ENCODE data around the gene ABCC1. TPM values are rescaled to one million over a fixed set of nuclear protein-coding genes. Genes with fewer than 3 reads are reported as not detected.

The ABCC1 gene
- total RNA-seq, 1 donor from 2014 or later: 21.8 TPM

- Mint-ChIP-seq H3K4me3 (ENCODE audit: unreplicated experiment) (no peak overlapping the region), H3K27me3 (ENCODE audit: unreplicated experiment) (peaks cover 11% of the 10 kb centered on the region), H3K36me3 (ENCODE audit: low read depth, unreplicated experiment) (peaks cover 10% of the 10 kb centered on the region), H3K4me1 (ENCODE audit: unreplicated experiment) (peaks cover 6% of the 10 kb centered on the region), H3K27ac (ENCODE audit: unreplicated experiment) (no peak overlapping the region), H3K9me3 (ENCODE audit: unreplicated experiment) (no peaks in the 10 kb centered on the region)
- no peak for TF ChIP-seq CTCF (IDR thresholded peaks at IDR 0.05; ENCODE audit: unreplicated experiment)
- DNase-seq (ENCODE audit: low spot score): no peak
Measured at GRCh38 chr16:16016388-16016964, 67.1 kb downstream of the ABCC1 start.

DNA sequence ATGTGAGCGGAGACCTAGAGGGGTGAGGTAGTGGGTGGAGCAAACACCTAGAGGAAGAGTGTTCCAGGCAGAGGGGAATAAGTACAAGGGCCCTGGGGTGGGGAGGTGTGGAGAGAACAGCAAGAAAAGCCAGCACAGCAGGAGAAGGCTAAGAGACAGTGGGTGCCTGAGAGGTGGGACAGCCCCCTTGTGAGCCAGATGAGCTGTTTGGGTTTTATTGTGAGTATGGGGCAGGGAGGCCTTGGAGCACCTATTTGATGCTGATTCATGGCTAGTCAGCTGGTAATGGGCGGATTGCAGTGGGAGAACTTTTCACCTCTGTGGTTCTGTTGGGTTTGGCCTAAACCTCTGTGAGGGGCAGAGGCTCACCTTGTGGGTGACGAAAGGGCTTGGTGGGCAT, 68.4 kb downstream of the ABCC1 start:
- no peak for DNase-seq (ENCODE audit: low spot score)
- peak overlapping the region; percentile 21 for H3K27ac Mint-ChIP-seq (ENCODE audit: unreplicated experiment)
- H3K36me3 Mint-ChIP-seq (ENCODE audit: low read depth, unreplicated experiment): peaks cover 10% of the 10 kb centered on the region
- H3K9me3 Mint-ChIP-seq (ENCODE audit: unreplicated experiment): no peaks in the 10 kb centered on the region
- peaks cover 11% of the 10 kb centered on the region for H3K27me3 Mint-ChIP-seq (ENCODE audit: unreplicated experiment)
- no peak for TF ChIP-seq CTCF (IDR thresholded peaks at IDR 0.05; ENCODE audit: unreplicated experiment)
- H3K4me3 Mint-ChIP-seq (ENCODE audit: unreplicated experiment): no peak overlapping the region
- H3K4me1 Mint-ChIP-seq (ENCODE audit: unreplicated experiment): peaks cover 6% of the 10 kb centered on the region

DNA sequence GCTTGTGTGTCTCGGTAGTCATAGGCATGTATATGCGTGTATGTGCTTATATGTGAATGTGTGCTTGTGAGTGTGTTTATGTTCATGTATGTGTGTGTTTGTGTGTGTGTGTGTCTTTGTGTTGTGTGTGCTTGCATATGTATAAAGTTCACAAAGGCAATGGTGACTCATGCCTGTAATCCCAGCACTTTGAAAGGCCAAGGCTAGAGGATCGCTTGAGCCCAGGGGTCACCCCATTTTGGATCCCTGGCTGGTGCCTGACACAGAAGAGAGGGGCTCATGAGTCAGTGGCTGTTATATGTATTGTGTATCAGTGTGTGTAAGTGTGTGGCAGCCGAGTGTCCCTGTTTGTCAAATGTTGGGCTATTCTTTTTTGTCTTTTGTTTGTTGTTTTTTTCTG, 69.3 kb downstream of the ABCC1 start:
- H3K9me3 Mint-ChIP-seq (ENCODE audit: unreplicated experiment): no peaks in the 10 kb centered on the region
- no peak for TF ChIP-seq CTCF (IDR thresholded peaks at IDR 0.05; ENCODE audit: unreplicated experiment)

GRCh38 chr16:16019488-16019887, 70.1 kb downstream of the ABCC1 start:
- peaks cover 6% of the 10 kb centered on the region for H3K27me3 Mint-ChIP-seq (ENCODE audit: unreplicated experiment)
- H3K9me3 Mint-ChIP-seq (ENCODE audit: unreplicated experiment): no peaks in the 10 kb centered on the region
- peaks cover 10% of the 10 kb centered on the region for H3K36me3 Mint-ChIP-seq (ENCODE audit: low read depth, unreplicated experiment)
- H3K27ac Mint-ChIP-seq (ENCODE audit: unreplicated experiment): no peak overlapping the region
- no peak for DNase-seq (ENCODE audit: low spot score)
- TF ChIP-seq CTCF (IDR thresholded peaks at IDR 0.05; ENCODE audit: unreplicated experiment): no peak
- H3K4me3 Mint-ChIP-seq (ENCODE audit: unreplicated experiment): no peak overlapping the region
- H3K4me1 Mint-ChIP-seq (ENCODE audit: unreplicated experiment): peaks cover 3% of the 10 kb centered on the region

More for the DNA sequence above, 69.3 kb downstream of the ABCC1 start:
- Mint-ChIP-seq H3K4me1 (ENCODE audit: unreplicated experiment) (peaks cover 3% of the 10 kb centered on the region), H3K4me3 (ENCODE audit: unreplicated experiment) (no peak overlapping the region), H3K36me3 (ENCODE audit: low read depth, unreplicated experiment) (peaks cover 10% of the 10 kb centered on the region), H3K27ac (ENCODE audit: unreplicated experiment) (no peak overlapping the region), H3K27me3 (ENCODE audit: unreplicated experiment) (peaks cover 6% of the 10 kb centered on the region)
- DNase-seq (ENCODE audit: low spot score): no peak

DNA sequence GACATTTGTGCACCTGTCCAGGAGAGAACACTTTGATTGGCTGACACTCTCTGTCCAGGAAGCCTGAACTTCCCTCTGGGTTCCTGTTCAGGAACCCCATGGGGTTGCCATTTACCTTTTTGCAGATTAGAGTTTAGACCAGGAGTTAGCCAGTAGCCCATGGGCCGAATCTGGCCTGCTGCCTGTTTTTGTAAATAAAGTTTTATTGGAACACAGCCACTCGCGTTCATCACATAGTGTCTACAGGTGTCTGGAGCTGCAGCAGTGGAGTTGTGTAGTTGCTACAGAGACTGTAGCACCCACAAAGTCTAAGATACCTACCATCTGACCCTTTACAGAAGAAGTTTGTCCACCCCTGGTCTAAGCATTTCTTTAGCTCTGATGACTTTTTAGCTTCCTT, 70.9 kb downstream of the ABCC1 start:
- H3K9me3 Mint-ChIP-seq (ENCODE audit: unreplicated experiment): no peaks in the 10 kb centered on the region
- H3K36me3 Mint-ChIP-seq (ENCODE audit: low read depth, unreplicated experiment): peaks cover 10% of the 10 kb centered on the region
- peaks cover 3% of the 10 kb centered on the region for H3K4me1 Mint-ChIP-seq (ENCODE audit: unreplicated experiment)
- peak overlapping the region; percentile 44 for H3K4me3 Mint-ChIP-seq (ENCODE audit: unreplicated experiment)
- TF ChIP-seq CTCF (IDR thresholded peaks at IDR 0.05; ENCODE audit: unreplicated experiment): no peak
- H3K27me3 Mint-ChIP-seq (ENCODE audit: unreplicated experiment): peaks cover 7% of the 10 kb centered on the region
- DNase-seq (ENCODE audit: low spot score): no peak
- H3K27ac Mint-ChIP-seq (ENCODE audit: unreplicated experiment): no peak overlapping the region

All from endothelial cell (in vitro differentiated cells).